NT2/D1 (cell line): Measurements from ENCODE around the gene KRTAP4-5.

ENCODE experiments used
- SUZ12 ChIP-seq: IDR thresholded peaks from 2 replicates; pipeline ENCODE4 v1.6.1; 2011; ENCODE audit not compliant: insufficient read length, insufficient read depth; ENCODE audit errors: extremely low read depth
- YY1 ChIP-seq: IDR thresholded peaks from 2 replicates; pipeline ENCODE4 v1.6.1; 2011; ENCODE audit not compliant: insufficient read length, insufficient read depth
- ZNF274 ChIP-seq: IDR thresholded peaks from 2 replicates; pipeline ENCODE4 v1.6.1; 2011; ENCODE audit warnings: mild to moderate bottlenecking, low read depth, low read length

DNA sequence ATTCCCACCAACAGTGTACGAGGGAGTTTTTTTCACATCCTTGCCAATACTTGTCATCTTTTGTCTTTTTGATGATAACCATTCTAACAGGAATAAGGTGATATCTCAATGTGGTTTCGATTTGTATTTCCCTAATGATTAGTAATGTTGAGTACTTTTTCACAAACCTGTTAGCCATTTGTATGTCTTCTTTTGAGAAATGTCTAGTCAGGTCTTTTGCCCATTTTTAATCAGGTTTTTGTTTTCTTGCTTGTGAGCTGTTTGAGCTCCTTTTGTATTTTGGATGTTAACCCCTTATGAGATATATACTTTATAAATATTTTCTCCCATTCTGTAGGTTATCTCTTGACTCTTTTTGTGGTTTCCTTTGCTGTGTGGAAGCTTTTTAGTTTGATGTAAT lies 1.9 kb upstream of the KRTAP4-5 start:
- no peak for TF ChIP-seq YY1
- TF ChIP-seq ZNF274: no peak
- no peak for TF ChIP-seq SUZ12
